GM18505 (cell line): ENCODE data around the gene DDX24.

Experiments used
- ATAC-seq: cut with Tn5 transposase; IDR thresholded peaks from one replicate; pipeline ENCODE4 v1.9.1; 2021; ENCODE audit not compliant: unreplicated experiment
- POLR2A ChIP-seq: IDR thresholded peaks from 4 replicates; pipeline ENCODE4 v1.6.1; 2011; ENCODE audit warnings: borderline replicate concordance; ENCODE audit not compliant: insufficient read depth, insufficient read length; ENCODE audit errors: extremely low read depth

DDX24 gene

GRCh38 chr14:94054401-94054800 is 26.6 kb downstream of the DDX24 start:
- no peak for TF ChIP-seq POLR2A
- ATAC-seq = no peak

GRCh38 chr14:94052662-94053061 is 28.3 kb downstream of the DDX24 start:
- no peak for ATAC-seq

GRCh38 chr14:94052199-94052598 is 28.8 kb downstream of the DDX24 start:
- no peak for TF ChIP-seq POLR2A
- ATAC-seq = no peak

More at GRCh38 chr14:94052662-94053061, 28.3 kb downstream of the DDX24 start:
- no peak for TF ChIP-seq POLR2A

GRCh38 chr14:94051779-94052178 is 29.2 kb downstream of the DDX24 start:
- ATAC-seq = no peak
- no peak for TF ChIP-seq POLR2A

DNA sequence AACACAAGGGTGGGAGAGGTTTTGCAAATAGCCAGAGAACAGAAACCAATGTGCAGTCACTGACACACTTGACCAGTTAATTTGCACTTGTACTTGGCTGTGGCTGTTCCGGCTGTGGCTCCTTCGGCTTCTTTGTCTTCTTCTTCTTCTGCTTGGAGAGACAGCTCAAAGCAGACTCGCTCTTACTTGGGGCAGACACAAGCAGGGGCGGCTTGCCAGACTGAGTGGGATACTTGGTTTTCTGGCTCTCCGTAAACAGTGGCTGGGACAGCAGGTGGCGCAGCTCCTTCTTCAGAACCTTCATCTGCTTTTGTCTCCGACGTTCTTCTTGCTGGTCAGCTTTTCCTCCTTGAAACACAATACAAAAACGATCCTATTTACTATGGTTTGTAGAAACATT is 29.9 kb downstream of the DDX24 start:
- no peak for TF ChIP-seq POLR2A
- no peak for ATAC-seq

- TF ChIP-seq POLR2A = no peak
- ATAC-seq = no peak
Measured at GRCh38 chr14:94050231-94050880, 30.6 kb downstream of the DDX24 start.

DNA sequence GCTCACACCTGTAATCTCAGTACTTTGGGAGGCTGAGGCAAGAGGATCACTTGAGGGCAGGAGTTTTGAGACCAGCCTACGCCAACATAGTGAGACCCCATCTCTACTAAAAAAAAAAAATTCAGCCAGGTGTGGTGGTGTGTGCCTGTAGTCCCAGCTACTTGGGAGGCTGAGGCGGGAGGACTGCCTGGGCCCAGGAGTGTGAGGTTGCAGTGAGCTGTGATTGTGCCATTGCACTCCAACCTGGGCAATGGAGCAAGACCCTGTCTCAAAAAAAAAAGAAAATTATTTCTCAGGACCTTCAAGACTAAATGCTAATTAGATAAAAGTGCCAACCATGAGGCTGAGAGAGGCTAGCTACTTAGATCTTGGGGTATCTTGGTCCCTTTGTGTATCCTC is 31.4 kb downstream of the DDX24 start:
- no peak for TF ChIP-seq POLR2A
- ATAC-seq = no peak

- ATAC-seq = no peak
- TF ChIP-seq POLR2A = no peak
Measured at GRCh38 chr14:94048691-94049624, 32.0 kb downstream of the DDX24 start.

DNA sequence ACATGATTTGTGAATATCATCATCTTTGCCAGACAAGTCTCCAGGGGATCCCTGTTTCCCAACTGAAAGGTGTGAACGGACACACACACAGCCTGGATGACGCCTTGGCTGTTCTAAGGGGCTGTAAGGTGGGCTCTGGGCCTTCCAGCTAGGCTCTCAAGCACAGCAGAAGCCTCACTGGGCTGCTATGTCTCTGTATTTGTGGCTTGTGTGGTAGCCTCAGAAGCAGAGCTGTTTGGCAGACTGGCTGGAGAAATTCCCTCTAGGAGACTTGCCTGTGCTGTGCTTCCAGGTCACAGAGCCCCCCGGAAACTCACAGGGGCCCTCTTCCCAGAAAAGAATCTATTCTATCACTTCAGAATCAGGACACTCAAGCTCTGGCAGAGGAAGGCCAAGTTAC is 33.4 kb downstream of the DDX24 start:
- ATAC-seq = no peak
- no peak for TF ChIP-seq POLR2A

DNA sequence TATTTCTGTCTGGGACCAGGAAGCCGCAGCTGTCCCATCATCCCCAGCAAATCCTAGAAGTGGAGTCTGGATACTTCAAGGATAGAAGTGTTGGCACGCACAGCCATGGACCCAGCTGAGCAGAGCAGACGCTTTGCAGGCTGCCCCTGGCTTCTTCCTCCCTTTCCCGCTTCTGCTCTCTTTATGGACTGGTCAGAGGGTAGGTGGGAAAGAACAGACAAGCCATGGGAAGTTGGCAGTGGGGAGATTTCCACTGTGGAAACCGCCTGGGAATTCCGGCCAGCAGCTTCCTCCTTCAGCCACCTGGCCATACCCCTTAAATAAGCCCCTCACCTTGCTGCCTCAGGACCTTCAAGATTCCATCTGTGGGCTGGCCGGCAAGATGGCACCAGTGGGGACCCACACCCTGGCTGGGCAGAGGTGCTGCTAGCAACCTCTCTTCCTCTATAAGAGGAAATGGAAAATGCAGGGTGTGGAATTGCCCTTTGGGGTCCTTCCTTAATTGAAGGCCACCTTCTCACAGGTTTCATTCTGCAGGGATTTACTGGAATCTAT is 34.2 kb downstream of the DDX24 start:
- no peak for TF ChIP-seq POLR2A
- ATAC-seq = no peak

- no peak for ATAC-seq
- no peak for TF ChIP-seq POLR2A
Measured at GRCh38 chr14:94045563-94046345, 35.2 kb downstream of the DDX24 start.

DNA sequence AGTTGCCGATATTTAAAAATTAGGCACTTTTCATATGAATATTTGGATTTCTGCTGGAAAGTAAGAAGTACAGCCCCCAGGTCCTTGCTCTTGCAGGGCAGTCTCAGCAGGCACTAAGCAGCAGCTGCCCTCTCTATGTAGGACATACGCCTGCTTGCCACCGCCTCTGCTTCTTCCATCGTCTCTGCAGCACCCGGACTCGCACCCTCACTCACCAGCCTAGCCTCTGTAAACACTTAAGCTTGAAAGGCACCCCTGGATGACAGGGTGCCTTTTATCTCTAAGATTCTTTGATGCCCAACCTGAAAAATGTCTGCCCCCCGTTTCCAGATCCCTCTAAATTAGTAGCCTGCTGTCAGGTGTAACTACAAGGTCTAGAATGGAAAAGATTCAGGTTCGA is 35.9 kb downstream of the DDX24 start:
- ATAC-seq = no peak
- no peak for TF ChIP-seq POLR2A

GRCh38 chr14:94044476-94045091 is 36.4 kb downstream of the DDX24 start:
- ATAC-seq = no peak
- TF ChIP-seq POLR2A = no peak

DNA sequence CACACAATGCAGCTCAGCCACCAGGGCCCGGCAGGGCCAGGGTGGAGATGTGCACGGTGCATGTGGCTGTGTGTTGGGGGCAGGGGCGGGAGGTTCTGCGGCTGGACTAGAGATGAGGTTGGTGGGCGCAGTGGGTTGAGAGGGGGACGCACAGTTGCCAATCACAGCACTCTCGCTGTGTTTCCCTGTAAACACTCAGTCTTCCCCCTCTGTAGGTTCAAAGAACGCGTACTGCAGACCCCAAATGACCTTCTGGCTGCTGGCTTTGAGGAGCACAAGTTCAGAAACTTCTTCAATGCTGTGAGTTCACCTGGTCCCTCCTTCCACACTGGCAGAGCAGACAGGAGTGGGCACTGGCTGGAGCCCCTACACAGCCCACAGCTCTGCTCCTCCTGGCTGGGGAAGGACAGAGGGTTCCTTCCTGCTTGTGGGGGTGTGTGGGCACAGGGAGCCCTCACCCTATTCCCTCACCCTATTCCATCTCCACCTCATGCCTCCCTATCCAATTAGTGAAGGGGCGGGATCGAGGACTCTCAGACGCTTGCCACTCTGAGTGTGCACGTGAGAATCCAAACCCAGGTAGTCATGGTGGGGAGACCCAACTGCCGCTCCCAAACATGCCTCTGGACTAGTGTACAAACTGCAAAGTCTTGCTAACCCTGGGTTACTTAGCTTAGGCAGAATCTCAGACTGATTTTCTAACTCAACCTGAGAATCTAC is 37.1 kb downstream of the DDX24 start:
- ATAC-seq = no peak
- no peak for TF ChIP-seq POLR2A
